ENCODE data around the gene TSPAN4. TPM values are rescaled to one million over a fixed set of nuclear protein-coding genes. Genes with fewer than 3 reads are reported as not detected.

TSPAN4 gene
- total and polyA plus RNA-seq, 2 donors (not counting 1 experiment from before 2014, with no cell fraction given) = 102 to 191 TPM

DNA sequence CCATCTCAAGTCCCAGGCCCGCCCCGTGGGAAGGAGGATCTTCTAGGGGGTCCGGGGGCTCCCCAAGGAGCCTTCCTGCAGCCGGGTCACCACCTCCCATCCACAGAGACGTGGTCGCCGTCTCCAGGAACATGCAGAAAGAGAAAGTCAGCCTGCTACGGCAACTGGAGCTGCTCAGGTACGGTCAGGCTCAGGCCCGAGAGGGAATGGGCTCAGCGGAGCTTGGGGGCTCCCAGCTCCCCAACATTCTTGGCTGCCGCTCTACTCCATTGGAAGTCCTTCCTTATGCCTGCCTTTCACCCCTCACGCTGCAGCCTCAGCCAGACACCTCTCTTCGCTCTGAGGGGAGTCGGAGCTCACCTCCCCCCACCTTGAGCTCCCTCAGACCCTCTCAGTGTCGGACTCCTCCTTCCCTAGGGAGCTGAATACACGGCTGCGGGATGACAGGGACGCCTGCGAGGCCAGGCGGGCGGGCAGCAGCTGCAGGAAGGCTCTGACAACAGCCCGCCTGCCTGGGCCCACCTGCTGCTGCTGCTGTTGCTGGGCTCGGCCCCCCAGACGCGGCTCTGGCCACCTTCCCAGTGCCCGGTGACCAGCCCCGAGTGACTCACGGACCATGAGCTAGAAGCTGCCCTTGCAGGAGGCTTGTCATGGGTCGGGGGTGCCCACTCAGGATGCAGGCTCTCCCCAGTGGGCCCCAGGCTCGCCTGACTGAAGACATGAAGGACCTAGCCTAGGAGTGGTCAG is 11.4 kb upstream of the TSPAN4 start:
- Histone ChIP-seq H3K36me3 (ENCODE audit: control insufficient read depth, insufficient read depth, low read length) (peaks cover 3% of the 10 kb centered on the region), H3K9ac (ENCODE audit: insufficient read depth, low read length) (no peak overlapping the region), H3K27me3 (ENCODE audit: control insufficient read depth, insufficient read depth, low read length) (no peaks in the 10 kb centered on the region), H4K20me1 (ENCODE audit: control insufficient read depth, extremely low read depth, insufficient read depth, low read length) (no peaks in the 10 kb centered on the region), H3K4me1 (ENCODE audit: control insufficient read depth, extremely low read depth, insufficient read depth, low read length) (peaks cover 37% of the 10 kb centered on the region), H3K27ac (ENCODE audit: insufficient read depth, low read length) (no peak overlapping the region), H2AFZ (ENCODE audit: low read length) (no peak overlapping the region), H3K79me2 (ENCODE audit: control insufficient read depth, insufficient read depth, low read length) (peaks cover 23% of the 10 kb centered on the region), H3K4me3 (replicated peaks in 1 of 4; ENCODE audit: control extremely low read depth in 1 of 4, insufficient read depth in 1 of 4, low read depth in 3 of 4, low read length in 4 of 4) (peak overlapping the region in 1 of 4 experiments; percentile 12), H3K9me3 (ENCODE audit: control insufficient read depth, insufficient read depth, low read depth, low read length) (no peaks in the 10 kb centered on the region), H3K4me2 (ENCODE audit: extremely low read depth, insufficient read depth, low read length) (peak overlapping the region; percentile 91)
- DNase-seq (ENCODE audit: low read depth in 2 of 2) = peak; percentile 46 to 67
- TF ChIP-seq, protein P1, sequence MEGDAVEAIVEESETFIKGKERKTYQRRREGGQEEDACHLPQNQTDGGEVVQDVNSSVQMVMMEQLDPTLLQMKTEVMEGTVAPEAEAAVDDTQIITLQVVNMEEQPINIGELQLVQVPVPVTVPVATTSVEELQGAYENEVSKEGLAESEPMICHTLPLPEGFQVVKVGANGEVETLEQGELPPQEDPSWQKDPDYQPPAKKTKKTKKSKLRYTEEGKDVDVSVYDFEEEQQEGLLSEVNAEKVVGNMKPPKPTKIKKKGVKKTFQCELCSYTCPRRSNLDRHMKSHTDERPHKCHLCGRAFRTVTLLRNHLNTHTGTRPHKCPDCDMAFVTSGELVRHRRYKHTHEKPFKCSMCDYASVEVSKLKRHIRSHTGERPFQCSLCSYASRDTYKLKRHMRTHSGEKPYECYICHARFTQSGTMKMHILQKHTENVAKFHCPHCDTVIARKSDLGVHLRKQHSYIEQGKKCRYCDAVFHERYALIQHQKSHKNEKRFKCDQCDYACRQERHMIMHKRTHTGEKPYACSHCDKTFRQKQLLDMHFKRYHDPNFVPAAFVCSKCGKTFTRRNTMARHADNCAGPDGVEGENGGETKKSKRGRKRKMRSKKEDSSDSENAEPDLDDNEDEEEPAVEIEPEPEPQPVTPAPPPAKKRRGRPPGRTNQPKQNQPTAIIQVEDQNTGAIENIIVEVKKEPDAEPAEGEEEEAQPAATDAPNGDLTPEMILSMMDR (conservative IDR thresholded peaks at IDR 0.05 in 1 of 2, IDR thresholded peaks at IDR 0.05 in 1 of 2; ENCODE audit: low read depth in 1 of 2, low read length in 2 of 2) = no peak
- TF ChIP-seq EZH2 (IDR thresholded peaks at IDR 0.05; ENCODE audit: low read length, missing control alignments) = no peak

DNA sequence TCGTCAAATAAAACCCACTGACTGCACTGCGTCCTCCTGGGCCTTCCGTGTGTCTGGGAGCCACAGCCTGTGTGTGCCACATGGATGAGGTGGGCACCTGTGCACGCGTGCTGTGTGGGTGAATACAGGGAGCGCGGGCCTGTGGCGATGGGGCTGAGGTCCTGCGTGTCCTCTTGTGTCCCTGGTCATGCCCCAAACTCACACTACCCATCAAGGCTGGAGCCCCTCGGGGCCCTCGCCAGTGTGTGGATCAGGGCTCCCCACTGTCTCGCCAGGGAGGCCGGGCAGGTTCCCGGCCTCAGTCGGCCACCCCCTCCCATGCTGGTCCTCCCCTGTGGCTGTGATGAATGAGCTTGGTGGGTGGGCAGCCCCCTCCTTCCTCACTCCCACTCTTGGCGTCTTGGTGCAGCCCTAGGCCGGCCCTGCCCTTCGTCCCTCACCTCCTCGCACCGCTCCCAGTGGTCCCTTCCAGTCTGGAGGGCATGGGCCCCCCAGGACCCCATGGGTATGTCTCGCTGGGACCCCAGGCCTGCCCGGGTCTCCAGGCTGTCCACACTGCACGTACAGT is 10.6 kb upstream of the TSPAN4 start:
- Histone ChIP-seq H4K20me1 (ENCODE audit: control insufficient read depth, extremely low read depth, insufficient read depth, low read length) (no peaks in the 10 kb centered on the region), H3K27ac (ENCODE audit: insufficient read depth, low read length) (no peak overlapping the region), H3K9ac (ENCODE audit: insufficient read depth, low read length) (no peak overlapping the region), H3K4me2 (ENCODE audit: extremely low read depth, insufficient read depth, low read length) (peak overlapping the region; percentile 91), H2AFZ (ENCODE audit: low read length) (no peak overlapping the region), H3K4me1 (ENCODE audit: control insufficient read depth, extremely low read depth, insufficient read depth, low read length) (peaks cover 34% of the 10 kb centered on the region), H3K79me2 (ENCODE audit: control insufficient read depth, insufficient read depth, low read length) (peaks cover 31% of the 10 kb centered on the region), H3K27me3 (ENCODE audit: control insufficient read depth, insufficient read depth, low read length) (no peaks in the 10 kb centered on the region), H3K36me3 (ENCODE audit: control insufficient read depth, insufficient read depth, low read length) (peaks cover 11% of the 10 kb centered on the region), H3K9me3 (ENCODE audit: control insufficient read depth, insufficient read depth, low read depth, low read length) (no peaks in the 10 kb centered on the region), H3K4me3 (replicated peaks in 1 of 4; ENCODE audit: control extremely low read depth in 1 of 4, insufficient read depth in 1 of 4, low read depth in 3 of 4, low read length in 4 of 4) (peak overlapping the region; percentile 46 to 60 (median 54))
- TF ChIP-seq, protein P1 (conservative IDR thresholded peaks at IDR 0.05 in 1 of 2, IDR thresholded peaks at IDR 0.05 in 1 of 2; ENCODE audit: low read depth in 1 of 2, low read length in 2 of 2) = no peak
- no peak for TF ChIP-seq EZH2 (IDR thresholded peaks at IDR 0.05; ENCODE audit: low read length, missing control alignments)
- DNase-seq (ENCODE audit: low read depth in 2 of 2) = no peak

DNA sequence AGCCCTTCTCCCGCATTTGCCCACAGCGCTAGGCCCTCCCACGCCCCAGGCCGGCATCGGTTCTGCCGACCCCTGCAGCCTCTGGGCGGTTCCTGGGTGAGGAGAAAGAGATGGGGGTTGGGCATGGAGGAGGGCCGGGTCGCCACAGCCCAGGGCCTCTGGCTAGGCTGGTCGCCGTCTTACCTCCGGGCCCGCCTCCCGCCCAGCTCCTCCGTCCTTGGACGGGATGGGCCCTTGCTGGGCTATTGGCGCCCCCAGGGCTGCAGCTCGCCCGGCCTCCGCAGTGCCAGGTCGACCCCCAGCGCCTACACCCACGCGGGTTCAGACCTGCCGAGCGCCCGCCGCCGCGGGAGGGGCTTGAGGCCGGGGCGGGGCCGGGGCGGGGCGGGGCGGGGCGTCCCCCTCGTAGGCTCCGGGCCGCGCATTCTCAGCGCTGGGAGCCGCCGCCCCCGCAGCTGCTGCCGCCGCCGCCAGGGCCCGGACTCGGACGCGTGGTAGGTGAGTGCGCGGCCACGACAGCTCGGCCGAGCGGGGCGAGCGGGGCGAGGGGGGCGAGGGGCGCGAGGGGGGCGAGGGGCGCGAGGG is 10.0 kb upstream of the TSPAN4 start, which contains the start of gene CD151:
Gene CD151, plus strand, starts transcription at position 424 of the 585 bp plus-strand sequence. CDS start 3,118 bp downstream, outside the sequence.
- DNase-seq (ENCODE audit: low read depth in 2 of 2) = peak in 1 of 2 donors; percentile 65
- H3K79me2 ChIP-seq (ENCODE audit: control insufficient read depth, insufficient read depth, low read length) = peaks cover 36% of the 10 kb centered on the region
- H4K20me1 ChIP-seq (ENCODE audit: control insufficient read depth, extremely low read depth, insufficient read depth, low read length) = no peaks in the 10 kb centered on the region
- peaks cover 35% of the 10 kb centered on the region for H3K4me1 ChIP-seq (ENCODE audit: control insufficient read depth, extremely low read depth, insufficient read depth, low read length)
- peak within 1 kb of the TSS; percentile 75 to 83 (median 78) for H3K4me3 ChIP-seq (replicated peaks in 1 of 4; ENCODE audit: control extremely low read depth in 1 of 4, insufficient read depth in 1 of 4, low read depth in 3 of 4, low read length in 4 of 4)
- peak within 1 kb of the TSS; percentile 74 for H3K9ac ChIP-seq (ENCODE audit: insufficient read depth, low read length)
- TF ChIP-seq EZH2 (IDR thresholded peaks at IDR 0.05; ENCODE audit: low read length, missing control alignments) = no peak
- TF ChIP-seq, protein P1 (conservative IDR thresholded peaks at IDR 0.05 in 1 of 2, IDR thresholded peaks at IDR 0.05 in 1 of 2; ENCODE audit: low read depth in 1 of 2, low read length in 2 of 2) = no peak
- H3K9me3 ChIP-seq (ENCODE audit: control insufficient read depth, insufficient read depth, low read depth, low read length) = no peaks in the 10 kb centered on the region
- H2AFZ ChIP-seq (ENCODE audit: low read length) = no peak within 1 kb of the TSS
- H3K4me2 ChIP-seq (ENCODE audit: extremely low read depth, insufficient read depth, low read length) = peak within 1 kb of the TSS; percentile 93
- peak within 1 kb of the TSS; percentile 85 for H3K27ac ChIP-seq (ENCODE audit: insufficient read depth, low read length)
- peaks cover 17% of the 10 kb centered on the region for H3K36me3 ChIP-seq (ENCODE audit: control insufficient read depth, insufficient read depth, low read length)
- H3K27me3 ChIP-seq (ENCODE audit: control insufficient read depth, insufficient read depth, low read length) = no peaks in the 10 kb centered on the region

Data from fibroblast of lung (primary cell).